AG04450 (cell line): Measurements from ENCODE around the gene OR11G2. TPM values are rescaled to one million over a fixed set of nuclear protein-coding genes. Genes with fewer than 3 reads are reported as not detected.
"Not testable (repeated sequence)": the region's sequence is repeated elsewhere in the genome, so short reads cannot be mapped to it uniquely, and the experiment has no call there.

Source experiments
- CTCF ChIA-PET: fragments of 300-600, 350-600 bp; formaldehyde crosslinking; extraction: SDS; loops from one replicate; lab custom pipeline; 2022; ENCODE audit warnings: antibody characterized with exemption, inconsistent platforms; lab: Charles Lee
- POLR2A ChIA-PET: fragments of 350-600 bp; formaldehyde crosslinking; extraction: SDS; loops from one replicate; lab custom pipeline; 2021; ENCODE audit warnings: antibody characterized with exemption, inconsistent platforms; lab: Yijun Ruan, JAX
- DNase-seq: peaks from one replicate; pipeline ENCODE4 v3.0.0-alpha.2; 2011; ENCODE audit warnings: low read depth, low spot score
- H3K27ac ChIP-seq: one replicate; pipeline ENCODE4 v1.5.1; 2012; ENCODE audit warnings: low read depth, low read length, control low read depth
- H3K27me3 ChIP-seq: one replicate; pipeline ENCODE4 v1.6.0; 2012; ENCODE audit warnings: low read length; ENCODE audit not compliant: control insufficient read depth, insufficient read depth
- H3K4me3 ChIP-seq: 2 replicates; pipeline ENCODE4 v1.5.1; 2011; ENCODE audit warnings: mild to moderate bottlenecking, low read depth, low read length, control low read depth
- H3K9me3 ChIP-seq: 2 replicates; pipeline ENCODE4 v1.5.1; 2012; ENCODE audit warnings: low read length; ENCODE audit not compliant: control insufficient read depth, insufficient read depth
- CTCF ChIP-seq: IDR thresholded peaks from 2 replicates; pipeline ENCODE4 v1.5.1; 2011; ENCODE audit warnings: low read depth, low read length, control low read depth, inconsistent platforms
- polyA minus RNA-seq: library from RNA; depleted of rRNA, polyadenylated mRNA; stranded (reverse); fragments of >200 nt; gene quantifications from 2 replicates; pipeline ENCODE4 v1.2.3, GENCODE V29; 2011; rRNA and poly(A)+ RNA removed
- polyA plus RNA-seq: library from polyadenylated mRNA; depleted of rRNA; stranded (reverse); fragments of >200 nt; gene quantifications from 2 replicates; pipeline ENCODE4 v1.2.3, GENCODE V29; 2011; rRNA removed

The OR11G2 gene, protein sequence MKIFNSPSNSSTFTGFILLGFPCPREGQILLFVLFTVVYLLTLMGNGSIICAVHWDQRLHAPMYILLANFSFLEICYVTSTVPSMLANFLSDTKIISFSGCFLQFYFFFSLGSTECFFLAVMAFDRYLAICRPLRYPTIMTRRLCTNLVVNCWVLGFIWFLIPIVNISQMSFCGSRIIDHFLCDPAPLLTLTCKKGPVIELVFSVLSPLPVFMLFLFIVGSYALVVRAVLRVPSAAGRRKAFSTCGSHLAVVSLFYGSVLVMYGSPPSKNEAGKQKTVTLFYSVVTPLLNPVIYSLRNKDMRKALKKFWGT
- polyA plus RNA-seq (not detected in 2 replicates), polyA minus RNA-seq (not detected in 2 replicates)

DNA sequence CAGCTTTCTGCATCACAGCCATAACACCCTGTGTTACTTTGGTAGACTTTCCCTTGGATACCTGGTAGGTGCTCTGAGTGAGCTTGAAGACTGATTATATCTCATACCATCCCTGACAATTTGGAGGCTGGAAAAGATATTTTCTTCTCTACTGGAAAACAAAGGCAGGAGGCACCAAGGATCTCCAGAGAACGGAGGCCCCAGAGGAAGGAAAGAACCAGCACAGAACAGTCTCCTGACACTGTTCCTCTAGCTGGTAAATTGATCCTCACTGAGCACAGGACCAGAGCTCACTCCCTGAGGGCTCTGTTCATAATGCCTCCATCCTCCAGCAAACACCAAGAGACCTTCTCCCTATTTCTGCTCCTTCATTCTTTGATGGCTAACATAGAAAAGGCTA, at the start of gene OR11G2:
TSS of gene OR11G2 (plus strand) at position 301 of the 400 bp plus-strand sequence. CDS start 6,542 bp downstream, outside the sequence.
- Histone ChIP-seq H3K27me3 (no peaks in the 10 kb centered on the region), H3K4me3 (no peak within 1 kb of the TSS), H3K9me3 (peaks cover 14% of the 10 kb centered on the region; the same call in 1 of the 2 replicates), H3K27ac (no peak within 1 kb of the TSS)
- TF ChIP-seq CTCF: no peak
- CTCF ChIA-PET: no interaction called here
- DNase-seq: no peak
- POLR2A ChIA-PET: no interaction called here

GRCh38 chr14:20143911-20144310, 46.8 kb upstream of the OR11G2 start:
- Histone ChIP-seq H3K9me3 (peaks cover 6% of the 10 kb centered on the region; the same call in 1 of the 2 replicates), H3K27me3 (no peaks in the 10 kb centered on the region), H3K4me3 (no peak overlapping the region), H3K27ac (no peak overlapping the region)
- DNase-seq: no peak
- no peak for TF ChIP-seq CTCF
- ChIA-PET CTCF (no interaction called here), POLR2A (no interaction called here)

GRCh38 chr14:20144820-20145219, 45.9 kb upstream of the OR11G2 start:
- no peak for TF ChIP-seq CTCF
- no peaks in the 10 kb centered on the region for H3K27me3 ChIP-seq
- H3K4me3 ChIP-seq: no peak overlapping the region
- H3K27ac ChIP-seq: no peak overlapping the region
- ChIA-PET POLR2A (no interaction called here), CTCF (no interaction called here)
- DNase-seq: no peak
- peaks cover 9% of the 10 kb centered on the region; the same call in 1 of the 2 replicates for H3K9me3 ChIP-seq

GRCh38 chr14:20164462-20164861, 26.2 kb upstream of the OR11G2 start:
- POLR2A ChIA-PET: no interaction called here
- TF ChIP-seq CTCF: no peak
- no peaks in the 10 kb centered on the region for H3K27me3 ChIP-seq

DNA sequence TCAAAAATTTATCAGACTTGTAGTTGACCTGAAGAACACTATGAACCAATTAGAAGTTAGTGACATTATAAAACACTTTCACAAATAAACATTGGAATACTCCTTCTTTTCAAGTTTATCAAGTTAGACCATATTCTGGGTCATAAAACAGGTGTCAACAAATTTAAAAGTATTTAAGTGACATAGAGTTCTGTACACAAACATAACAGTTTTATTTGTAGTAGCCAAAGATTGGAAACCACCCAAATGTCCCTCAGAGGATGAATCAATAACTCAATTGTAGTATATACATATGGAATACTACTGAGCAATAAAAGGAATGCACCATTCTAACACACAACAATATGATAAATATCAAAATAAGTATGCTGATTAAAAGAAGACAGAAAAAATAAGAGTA, 23.6 kb upstream of the OR11G2 start:
- Histone ChIP-seq H3K4me3 (no peak overlapping the region), H3K27ac (no peak overlapping the region), H3K27me3 (no peaks in the 10 kb centered on the region), H3K9me3 (peaks cover 10% of the 10 kb centered on the region)
- no peak for TF ChIP-seq CTCF
- no peak for DNase-seq
- ChIA-PET CTCF (no interaction called here), POLR2A (no interaction called here)

More at GRCh38 chr14:20164462-20164861, 26.2 kb upstream of the OR11G2 start:
- H3K9me3 ChIP-seq: peaks cover 9% of the 10 kb centered on the region
- H3K4me3 ChIP-seq: no peak overlapping the region
- CTCF ChIA-PET: no interaction called here
- DNase-seq: no peak
- no peak overlapping the region for H3K27ac ChIP-seq

GRCh38 chr14:20169852-20170251, 20.8 kb upstream of the OR11G2 start:
- CTCF ChIA-PET, H3K9me3 ChIP-seq, DNase-seq, POLR2A ChIA-PET, H3K27me3 ChIP-seq, H3K27ac ChIP-seq, H3K4me3 ChIP-seq: not testable (repeated sequence)

- CTCF ChIA-PET, H3K4me3 ChIP-seq, H3K27me3 ChIP-seq, H3K27ac ChIP-seq, POLR2A ChIA-PET, DNase-seq: not testable (repeated sequence)
- H3K9me3 ChIP-seq: peaks cover 12% of the 10 kb centered on the region
These were observed 16.5 kb upstream of the OR11G2 start for GRCh38 chr14:20174205-20174604.
